ENCODE measurements around the gene SPRY1.

Gene SPRY1

DNA sequence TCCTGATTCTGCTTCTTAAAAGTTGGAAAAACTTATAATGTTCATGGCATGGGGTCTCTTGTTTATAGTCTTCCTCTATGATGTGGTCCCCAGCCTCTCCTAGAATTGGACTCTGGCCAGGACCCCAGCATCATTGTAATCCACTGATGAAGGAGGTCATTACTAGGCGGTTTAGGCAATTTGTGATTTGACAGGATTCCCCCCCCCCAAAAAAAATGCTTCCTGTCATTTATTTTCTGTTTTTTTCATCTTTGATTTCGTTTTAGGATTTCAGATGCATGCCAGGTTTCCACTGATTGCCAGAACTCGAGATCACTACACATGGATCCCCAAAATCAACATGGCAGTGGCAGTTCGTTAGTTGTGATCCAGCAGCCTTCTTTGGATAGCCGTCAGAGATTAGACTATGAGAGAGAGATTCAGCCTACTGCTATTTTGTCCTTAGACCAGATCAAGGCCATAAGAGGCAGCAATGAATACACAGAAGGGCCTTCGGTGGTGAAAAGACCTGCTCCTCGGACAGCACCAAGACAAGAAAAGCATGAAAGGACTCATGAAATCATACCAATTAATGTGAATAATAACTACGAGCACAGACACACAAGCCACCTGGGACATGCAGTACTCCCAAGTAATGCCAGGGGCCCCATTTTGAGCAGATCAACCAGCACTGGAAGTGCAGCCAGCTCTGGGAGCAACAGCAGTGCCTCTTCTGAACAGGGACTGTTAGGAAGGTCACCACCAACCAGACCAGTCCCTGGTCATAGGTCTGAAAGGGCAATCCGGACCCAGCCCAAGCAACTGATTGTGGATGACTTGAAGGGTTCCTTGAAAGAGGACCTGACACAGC, 4.9 kb downstream of the SPRY1 start:
- H3K9me3 ChIP-seq (ENCODE audit: severe bottlenecking): no peaks in the 10 kb centered on the region
- DNase-seq: no peak
- no peaks in the 10 kb centered on the region for H3K27me3 ChIP-seq (ENCODE audit: insufficient read depth, low read depth, severe bottlenecking)
- H3K4me3 ChIP-seq (ENCODE audit: low read depth, low read length): no peak overlapping the region
- TF ChIP-seq, protein P1, sequence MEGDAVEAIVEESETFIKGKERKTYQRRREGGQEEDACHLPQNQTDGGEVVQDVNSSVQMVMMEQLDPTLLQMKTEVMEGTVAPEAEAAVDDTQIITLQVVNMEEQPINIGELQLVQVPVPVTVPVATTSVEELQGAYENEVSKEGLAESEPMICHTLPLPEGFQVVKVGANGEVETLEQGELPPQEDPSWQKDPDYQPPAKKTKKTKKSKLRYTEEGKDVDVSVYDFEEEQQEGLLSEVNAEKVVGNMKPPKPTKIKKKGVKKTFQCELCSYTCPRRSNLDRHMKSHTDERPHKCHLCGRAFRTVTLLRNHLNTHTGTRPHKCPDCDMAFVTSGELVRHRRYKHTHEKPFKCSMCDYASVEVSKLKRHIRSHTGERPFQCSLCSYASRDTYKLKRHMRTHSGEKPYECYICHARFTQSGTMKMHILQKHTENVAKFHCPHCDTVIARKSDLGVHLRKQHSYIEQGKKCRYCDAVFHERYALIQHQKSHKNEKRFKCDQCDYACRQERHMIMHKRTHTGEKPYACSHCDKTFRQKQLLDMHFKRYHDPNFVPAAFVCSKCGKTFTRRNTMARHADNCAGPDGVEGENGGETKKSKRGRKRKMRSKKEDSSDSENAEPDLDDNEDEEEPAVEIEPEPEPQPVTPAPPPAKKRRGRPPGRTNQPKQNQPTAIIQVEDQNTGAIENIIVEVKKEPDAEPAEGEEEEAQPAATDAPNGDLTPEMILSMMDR (IDR thresholded peaks at IDR 0.05; ENCODE audit: low read depth, low read length): no peak
- H3K27ac ChIP-seq: no peak overlapping the region
- no peaks in the 10 kb centered on the region; the same call in 1 of the 2 replicates for H3K36me3 ChIP-seq

DNA sequence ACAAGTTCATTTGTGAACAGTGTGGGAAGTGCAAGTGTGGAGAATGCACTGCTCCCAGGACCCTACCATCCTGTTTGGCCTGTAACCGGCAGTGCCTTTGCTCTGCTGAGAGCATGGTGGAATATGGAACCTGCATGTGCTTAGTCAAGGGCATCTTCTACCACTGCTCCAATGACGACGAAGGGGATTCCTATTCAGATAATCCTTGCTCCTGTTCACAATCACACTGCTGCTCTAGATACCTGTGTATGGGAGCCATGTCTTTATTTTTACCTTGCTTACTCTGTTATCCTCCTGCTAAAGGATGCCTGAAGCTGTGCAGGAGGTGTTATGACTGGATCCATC, 5.5 kb downstream of the SPRY1 start:
- no peak for DNase-seq
- no peak overlapping the region for H3K4me3 ChIP-seq (ENCODE audit: low read depth, low read length)
- no peak overlapping the region for H3K27ac ChIP-seq
- TF ChIP-seq, protein P1 (IDR thresholded peaks at IDR 0.05; ENCODE audit: low read depth, low read length): no peak
- H3K27me3 ChIP-seq (ENCODE audit: insufficient read depth, low read depth, severe bottlenecking): no peaks in the 10 kb centered on the region
- no peaks in the 10 kb centered on the region for H3K9me3 ChIP-seq (ENCODE audit: severe bottlenecking)
- no peaks in the 10 kb centered on the region; the same call in 1 of the 2 replicates for H3K36me3 ChIP-seq

DNA sequence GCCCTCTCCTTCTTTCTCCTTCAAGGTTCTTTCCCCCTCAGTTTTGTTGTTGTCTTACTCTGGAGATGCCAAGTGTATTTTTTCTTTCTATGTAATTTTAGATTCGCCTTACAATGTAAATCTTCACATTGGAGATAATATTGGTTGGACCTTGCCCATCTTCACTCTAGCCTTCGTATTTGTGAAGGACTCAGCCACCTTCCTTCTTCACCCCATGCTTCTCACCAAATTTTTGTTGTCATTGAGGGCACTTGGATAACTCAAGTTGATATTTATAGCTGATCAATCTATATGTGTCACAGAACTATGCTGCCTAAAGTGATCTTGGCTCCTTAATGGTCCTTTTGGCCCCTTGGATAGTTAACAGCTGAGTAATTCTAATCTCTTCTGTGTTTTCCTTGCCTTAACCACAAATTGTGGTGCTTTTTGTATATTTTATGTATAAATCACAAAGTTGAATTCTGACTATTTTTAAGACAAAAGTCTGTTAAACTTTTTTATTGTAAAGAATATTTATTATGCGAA, 6.5 kb downstream of the SPRY1 start:
- no peak overlapping the region for H3K27ac ChIP-seq
- no peak for DNase-seq
- no peaks in the 10 kb centered on the region for H3K27me3 ChIP-seq (ENCODE audit: insufficient read depth, low read depth, severe bottlenecking)
- TF ChIP-seq, protein P1 (IDR thresholded peaks at IDR 0.05; ENCODE audit: low read depth, low read length): no peak
- H3K4me3 ChIP-seq (ENCODE audit: low read depth, low read length): no peak overlapping the region
- no peaks in the 10 kb centered on the region; the same call in 1 of the 2 replicates for H3K36me3 ChIP-seq
- H3K9me3 ChIP-seq (ENCODE audit: severe bottlenecking): no peaks in the 10 kb centered on the region

DNA sequence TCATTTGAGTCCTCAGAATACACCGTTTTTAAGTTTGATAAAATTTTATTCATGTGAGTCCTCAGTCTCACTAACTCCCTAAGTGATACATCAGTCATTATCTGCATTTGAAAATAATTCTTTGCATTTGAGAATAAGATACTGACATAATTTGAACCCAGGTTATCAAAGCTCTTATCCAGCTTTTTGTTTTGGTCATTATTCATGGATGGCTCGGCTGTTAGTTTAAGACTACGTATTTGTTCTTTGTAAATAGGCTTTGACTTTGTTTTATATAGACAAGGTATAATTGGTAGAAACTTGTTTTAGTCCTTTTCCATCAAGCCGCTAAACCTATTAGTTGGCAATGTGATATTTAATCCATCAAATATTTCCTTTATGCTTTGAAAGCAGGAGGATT, 7.9 kb downstream of the SPRY1 start:
- Histone ChIP-seq H3K27ac (no peak overlapping the region), H3K4me3 (ENCODE audit: low read depth, low read length) (no peak overlapping the region), H3K9me3 (ENCODE audit: severe bottlenecking) (no peaks in the 10 kb centered on the region), H3K27me3 (ENCODE audit: insufficient read depth, low read depth, severe bottlenecking) (no peaks in the 10 kb centered on the region), H3K36me3 (no peaks in the 10 kb centered on the region; the same call in 1 of the 2 replicates)
- TF ChIP-seq, protein P1 (IDR thresholded peaks at IDR 0.05; ENCODE audit: low read depth, low read length): no peak
- no peak for DNase-seq

DNA sequence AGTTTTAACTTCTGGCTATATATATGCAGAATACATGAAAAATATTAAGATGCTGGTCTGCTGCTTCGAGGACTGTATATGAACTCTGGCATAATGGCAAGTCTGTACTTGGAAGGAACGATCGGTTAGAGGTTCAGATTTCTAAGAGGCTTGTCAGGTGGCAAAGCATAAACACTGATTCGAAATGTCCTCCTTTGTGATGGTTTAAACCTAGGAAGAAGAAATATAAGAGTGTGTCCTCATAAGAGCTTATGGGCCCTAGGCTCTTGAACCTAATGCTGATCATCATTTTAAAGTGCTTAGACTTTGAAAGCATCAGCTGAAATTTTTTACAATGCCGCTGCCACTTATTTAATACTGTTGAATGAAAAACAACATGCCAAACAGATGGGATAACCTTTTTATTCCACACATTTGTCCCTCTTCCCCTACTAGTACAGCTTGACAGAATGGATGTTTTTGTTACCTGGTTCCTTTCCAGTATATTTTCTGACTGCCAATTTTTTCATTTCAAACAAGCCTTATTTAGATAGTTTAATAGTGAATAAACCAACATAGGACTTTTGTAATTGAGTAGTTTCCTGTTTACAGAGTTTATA, 8.8 kb downstream of the SPRY1 start:
- TF ChIP-seq, protein P1 (IDR thresholded peaks at IDR 0.05; ENCODE audit: low read depth, low read length): no peak
- DNase-seq: no peak
- H3K9me3 ChIP-seq (ENCODE audit: severe bottlenecking): no peaks in the 10 kb centered on the region
- no peaks in the 10 kb centered on the region; the same call in 1 of the 2 replicates for H3K36me3 ChIP-seq
- H3K27ac ChIP-seq: no peak overlapping the region
- no peak overlapping the region for H3K4me3 ChIP-seq (ENCODE audit: low read depth, low read length)
- no peaks in the 10 kb centered on the region for H3K27me3 ChIP-seq (ENCODE audit: insufficient read depth, low read depth, severe bottlenecking)

Measured in WERI-Rb-1 (cell line).